B cell (primary cell): ENCODE results near the gene RALGAPA2. TPM values are rescaled to one million over a fixed set of nuclear protein-coding genes. Genes with fewer than 3 reads are reported as not detected.

Experiments
- ATAC-seq: fragments of 200-7000 bp; cut with Tn5 transposase; one replicate; pipeline ENCODE4 v1.10.0; 2021; ENCODE audit warnings: low read depth, mild to moderate bottlenecking, moderate number of reproducible peaks, moderate library complexity
- CTCF ChIA-PET: fragments of 350-600 bp; sonication (Branson Sonifier 250); formaldehyde crosslinking; loops from one replicate; lab custom pipeline; 2021; ENCODE audit warnings: antibody characterized with exemption, inconsistent platforms; lab: Charles Lee
- POLR2A ChIA-PET: fragments of 350-600 bp; sonication (Branson Sonifier 250); formaldehyde crosslinking; loops from one replicate; lab custom pipeline; 2021; ENCODE audit warnings: antibody characterized with exemption; lab: Charles Lee
- DNase-seq: peaks from one replicate; pipeline ENCODE4 v3.0.0; 2013
- H2AFZ ChIP-seq: 2 replicates; pipeline ENCODE4 v1.6.1; 2012; ENCODE audit warnings: mild to moderate bottlenecking, low read depth, low read length; ENCODE audit not compliant: insufficient read depth, poor library complexity, severe bottlenecking
- H3K27ac ChIP-seq, 2 donors: 1 replicate in 1 of 2; 2 replicates in 1 of 2; pipeline ENCODE4 v1.5.1; 2012 to 2013; ENCODE audit warnings: low read length in 2 of 2, mild to moderate bottlenecking in 2 of 2, moderate library complexity in 1 of 2
- H3K27me3 ChIP-seq, 4 experiments: fragments of 200-600 bp in 1 of 4; sonication (generic) in 1 of 4; replicated peaks in 1 of 4; 1 replicate in 2 of 4; 2 replicates in 2 of 4; pipeline versions ENCODE4 v1.6.1 to v1.7.0; 2013 to 2016; ENCODE audit warnings: low read length in 3 of 4, mild to moderate bottlenecking in 2 of 4, mixed read lengths in 1 of 4, moderate library complexity in 1 of 4; ENCODE audit not compliant: insufficient read depth in 4 of 4, control insufficient read depth in 3 of 4; ENCODE audit errors: control extremely low read depth in 1 of 4
- H3K36me3 ChIP-seq, 2 experiments: replicated peaks in 1 of 2; 1 replicate in 1 of 2; 2 replicates in 1 of 2; pipeline versions ENCODE4 v1.6.1 to v1.7.1; 2013; ENCODE audit warnings: low read length in 1 of 2; ENCODE audit not compliant: insufficient read depth in 2 of 2, control insufficient read depth in 1 of 2; ENCODE audit errors: control extremely low read depth in 1 of 2, extremely low read depth in 1 of 2
- H3K4me1 ChIP-seq, 2 donors: fragments of 200-600 bp in 1 of 2; sonication (generic) in 1 of 2; 1 replicate in 1 of 2; 2 replicates in 1 of 2; pipeline versions ENCODE4 v1.5.1 to v1.6.1; 2013 to 2017; ENCODE audit warnings: low read length in 2 of 2; ENCODE audit not compliant: control insufficient read depth in 2 of 2, insufficient read depth in 2 of 2
- H3K4me2 ChIP-seq: replicated peaks from 2 replicates; pipeline ENCODE3; 2012; ENCODE audit warnings: mild to moderate bottlenecking, low read depth, low read length; ENCODE audit not compliant: poor library complexity, severe bottlenecking
- H3K4me3 ChIP-seq, 5 experiments: fragments of 200-600 bp in 1 of 5; sonication (generic) in 1 of 5; 1 replicate in 3 of 5; 2 replicates in 2 of 5; pipeline versions ENCODE4 v1.5.1 to v1.7.0; 2011 to 2016; ENCODE audit warnings: low read length in 4 of 5, mild to moderate bottlenecking in 4 of 5, low read depth in 2 of 5, control low read depth in 1 of 5, moderate library complexity in 1 of 5; ENCODE audit not compliant: insufficient read depth in 1 of 5; ENCODE audit errors: control extremely low read depth in 1 of 5, extremely low read depth in 1 of 5
- H3K79me2 ChIP-seq: fragments of 200-600 bp; sonication (generic); one replicate; pipeline ENCODE4 v1.6.0; 2016; ENCODE audit warnings: low read length; ENCODE audit not compliant: control insufficient read depth, insufficient read depth
- H3K9ac ChIP-seq: fragments of 200-600 bp; sonication (generic); 2 replicates; pipeline ENCODE4 v1.6.1; 2017; ENCODE audit warnings: mild to moderate bottlenecking, low read length, moderate library complexity
- H3K9me3 ChIP-seq, 3 donors: one replicate each; pipeline versions ENCODE4 v1.6.1 to v1.7.1; 2013; ENCODE audit warnings: low read length in 2 of 3; ENCODE audit not compliant: control insufficient read depth in 2 of 3, insufficient read depth in 1 of 3; ENCODE audit errors: control extremely low read depth in 1 of 3
- H4K20me1 ChIP-seq: 2 replicates; pipeline ENCODE4 v1.6.0; 2012; ENCODE audit warnings: mild to moderate bottlenecking, low read length; ENCODE audit not compliant: insufficient read depth, control insufficient read depth, poor library complexity, severe bottlenecking
- H3K27ac Mint-ChIP-seq: one replicate; pipeline ENCODE4 v1.8.0; 2021; ENCODE audit warnings: mixed read lengths
- H3K27me3 Mint-ChIP-seq: one replicate; pipeline ENCODE4 v1.8.0; 2021; ENCODE audit warnings: mixed read lengths
- H3K4me1 Mint-ChIP-seq: one replicate; pipeline ENCODE4 v1.8.0; 2021; ENCODE audit warnings: mixed read lengths
- H3K4me3 Mint-ChIP-seq: one replicate; pipeline ENCODE4 v1.8.0; 2021; ENCODE audit warnings: mixed read lengths
- H3K9me3 Mint-ChIP-seq: one replicate; pipeline ENCODE4 v1.8.0; 2022; ENCODE audit warnings: mixed read lengths; ENCODE audit not compliant: insufficient read depth
- CTCF ChIP-seq: fragments of 200-600 bp; IDR thresholded peaks from one replicate; pipeline ENCODE4 v1.8.0; 2022; ENCODE audit warnings: antibody characterized with exemption, mild to moderate bottlenecking
- EZH2 ChIP-seq: IDR thresholded peaks from 2 replicates; pipeline ENCODE4 v1.6.1; 2012; ENCODE audit warnings: borderline replicate concordance, low read depth, mild to moderate bottlenecking, moderate library complexity, low read length; ENCODE audit not compliant: insufficient read depth, poor library complexity, severe bottlenecking
- WGBS: methylation state at CpG from one replicate; pipeline ENCODE4 v1.1.5; 2013; ENCODE audit warnings: missing lambda C conversion rate; ENCODE audit not compliant: insufficient coverage; 5-methylcytosine and 5-hydroxymethylcytosine counted together
- intact Hi-C: fragments of 100-400 bp; cut with micrococcal nuclease; formaldehyde crosslinking; loops from one replicate; pipeline ENCODE4 v1.10.0; 2022
- polyA plus RNA-seq: library from polyadenylated mRNA; depleted of rRNA; stranded (reverse); fragments of >200 nt; gene quantifications from 2 replicates; pipeline ENCODE4 v1.2.3, GENCODE V29; 2012
- total RNA-seq, 2 donors: library from RNA; stranded (reverse); fragments of 120-200 nt in 1 of 2; gene quantifications; 1 replicate in 1 of 2; 2 replicates in 1 of 2; pipeline versions ENCODE4 v1.2.3 to v1.2.4, GENCODE V29; 2013 to 2022

The RALGAPA2 gene
- total and polyA plus RNA-seq, 2 donors (not counting 1 experiment from before 2014, with no cell fraction given): 6.4 to 33.1 TPM

GRCh38 chr20:20552076-20552475 lies 160.4 kb downstream of the RALGAPA2 start:
- ChIA-PET CTCF (no interaction called here), POLR2A (no interaction called here)
- H3K9me3 Mint-ChIP-seq: no peaks in the 10 kb centered on the region
- H3K27me3 Mint-ChIP-seq: no peaks in the 10 kb centered on the region
- Histone ChIP-seq H3K27me3 (no peaks in the 10 kb centered on the region), H3K27ac (no peak overlapping the region), H3K79me2 (no peaks in the 10 kb centered on the region), H4K20me1 (no peaks in the 10 kb centered on the region), H3K36me3 (peaks cover 3 to 4% of the 10 kb centered on the region in 2 experiments), H3K9me3 (no peaks in the 10 kb centered on the region), H3K4me2 (no peak overlapping the region), H3K4me3 (no peak overlapping the region), H3K9ac (no peak overlapping the region), H3K4me1 (peaks cover 4 to 7% of the 10 kb centered on the region in 2 donors), H2AFZ (no peak overlapping the region)
- ATAC-seq (no peak), DNase-seq (no peak)
- H3K4me1 Mint-ChIP-seq: peaks cover 10% of the 10 kb centered on the region
- H3K27ac Mint-ChIP-seq: no peak overlapping the region
- intact Hi-C loops: no loop called here
- no peak for TF ChIP-seq CTCF
- no peak for TF ChIP-seq EZH2
- H3K4me3 Mint-ChIP-seq: no peak overlapping the region
- 93% methylated on average over 3 of the region's 4 CpGs for WGBS

GRCh38 chr20:20551409-20551808 lies 161.0 kb downstream of the RALGAPA2 start:
- Mint-ChIP-seq H3K4me1 (peaks cover 11% of the 10 kb centered on the region), H3K27ac (no peak overlapping the region), H3K9me3 (no peaks in the 10 kb centered on the region), H3K4me3 (no peak overlapping the region), H3K27me3 (no peaks in the 10 kb centered on the region)
- Histone ChIP-seq H3K4me2 (no peak overlapping the region), H3K4me1 (peaks cover 4 to 7% of the 10 kb centered on the region in 2 donors), H3K27me3 (no peaks in the 10 kb centered on the region), H3K9me3 (no peaks in the 10 kb centered on the region), H2AFZ (no peak overlapping the region), H3K4me3 (no peak overlapping the region), H4K20me1 (no peaks in the 10 kb centered on the region), H3K9ac (no peak overlapping the region), H3K79me2 (no peaks in the 10 kb centered on the region), H3K27ac (no peak overlapping the region), H3K36me3 (peaks cover 3 to 9% of the 10 kb centered on the region in 2 experiments)
- no peak for TF ChIP-seq CTCF
- WGBS: no CpG with 5 or more reads among the region's 3 CpGs
- intact Hi-C loops: no loop called here
- no peak for ATAC-seq
- CTCF ChIA-PET: no interaction called here
- no peak for DNase-seq
- POLR2A ChIA-PET: no interaction called here
